C1 segment of cervical spinal cord (tissue), 14 donors: Measurements from ENCODE around the gene KIAA1671.
A peak's percentile ranks its signal among the peaks of the same experiment; 100 is the strongest.

ENCODE experiments used
- DNase-seq, 14 donors: peaks; one replicate each; lab custom pipeline; 2025; lab: John Stamatoyannopoulos, UW

KIAA1671 gene

DNA sequence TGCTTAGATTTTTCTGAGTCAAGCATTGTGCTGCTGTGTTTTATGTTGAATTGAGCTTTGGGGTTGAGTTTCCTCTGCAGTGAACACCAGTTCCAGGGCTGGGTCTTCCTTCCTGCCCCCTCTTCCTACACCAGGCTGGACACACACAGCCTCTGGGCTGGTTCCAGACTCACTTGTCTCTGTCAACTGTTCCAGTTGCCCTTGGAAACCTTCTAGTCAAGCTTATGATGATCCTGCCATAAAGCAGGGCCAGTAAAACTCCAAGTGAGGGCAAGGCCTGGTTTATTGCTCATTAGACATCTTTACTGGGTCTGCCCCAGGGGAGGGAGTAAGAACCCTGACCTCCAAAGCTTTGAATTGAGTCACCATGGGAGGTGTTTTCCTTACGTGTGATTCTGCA, 61.1 kb downstream of the KIAA1671 start:
- no peak for DNase-seq

DNA sequence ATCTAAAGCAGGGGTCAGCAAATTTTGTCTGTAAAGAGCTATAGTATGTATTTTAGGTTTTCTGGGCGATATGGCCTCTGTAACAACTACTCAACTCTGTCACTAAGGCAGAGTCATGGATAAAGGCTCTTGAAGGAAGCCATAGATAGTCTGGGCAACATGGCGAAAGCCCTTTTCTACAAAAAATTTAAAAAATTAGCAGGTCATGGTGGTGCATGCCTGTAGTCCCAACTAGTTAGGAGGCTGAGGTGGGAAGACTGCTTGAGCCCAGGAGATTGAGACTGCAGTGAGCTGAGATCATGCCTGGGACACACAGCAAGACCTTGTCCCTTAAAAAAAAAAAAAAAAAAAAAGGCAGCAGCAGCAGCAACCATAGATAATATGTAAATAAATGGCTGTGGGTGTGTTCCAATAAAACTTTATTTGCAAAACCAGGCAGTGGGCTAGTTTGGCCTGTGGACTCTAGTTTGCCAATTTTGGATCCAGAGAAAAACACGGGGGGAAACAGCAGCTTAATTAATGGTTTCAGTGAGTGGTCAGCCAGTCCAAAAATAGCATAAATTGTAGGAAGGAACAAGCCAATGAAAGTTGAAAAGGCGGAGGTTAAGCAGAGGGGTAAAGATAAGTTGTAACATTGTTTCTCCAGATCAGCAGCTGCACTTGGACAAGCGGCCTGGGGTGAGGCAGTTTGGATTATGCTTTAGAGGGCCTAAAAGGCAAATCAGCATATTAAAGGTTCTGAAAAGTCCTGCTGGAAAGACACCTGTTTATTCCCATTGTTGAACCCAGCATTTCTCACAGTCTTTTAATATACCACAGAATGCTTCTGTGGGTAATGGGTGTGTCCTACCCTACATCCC, 62.6 kb downstream of the KIAA1671 start:
- no peak for DNase-seq

GRCh38 chr22:25016311-25016710, 63.8 kb downstream of the KIAA1671 start:
- no peak for DNase-seq

DNA sequence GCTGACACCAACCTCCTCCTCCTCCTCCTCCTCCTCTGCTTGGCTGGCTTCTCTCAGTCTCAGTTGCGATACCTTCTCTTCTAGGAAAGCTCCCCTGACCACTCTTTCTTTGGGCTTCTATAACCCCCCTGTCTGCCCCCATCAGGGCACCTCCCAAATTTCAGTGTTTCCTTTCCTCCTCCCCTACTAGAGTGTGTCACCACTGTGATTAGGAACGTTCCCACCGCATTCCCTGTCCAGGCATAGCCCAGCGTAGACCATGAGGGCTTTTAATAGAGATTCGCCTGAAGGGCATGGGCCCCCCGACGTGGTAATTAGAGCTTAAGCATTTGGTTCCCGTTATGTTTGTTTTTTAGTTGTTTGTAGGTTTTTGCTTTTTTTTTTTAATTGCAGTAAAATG, 65.5 kb downstream of the KIAA1671 start:
- no peak for DNase-seq

DNA sequence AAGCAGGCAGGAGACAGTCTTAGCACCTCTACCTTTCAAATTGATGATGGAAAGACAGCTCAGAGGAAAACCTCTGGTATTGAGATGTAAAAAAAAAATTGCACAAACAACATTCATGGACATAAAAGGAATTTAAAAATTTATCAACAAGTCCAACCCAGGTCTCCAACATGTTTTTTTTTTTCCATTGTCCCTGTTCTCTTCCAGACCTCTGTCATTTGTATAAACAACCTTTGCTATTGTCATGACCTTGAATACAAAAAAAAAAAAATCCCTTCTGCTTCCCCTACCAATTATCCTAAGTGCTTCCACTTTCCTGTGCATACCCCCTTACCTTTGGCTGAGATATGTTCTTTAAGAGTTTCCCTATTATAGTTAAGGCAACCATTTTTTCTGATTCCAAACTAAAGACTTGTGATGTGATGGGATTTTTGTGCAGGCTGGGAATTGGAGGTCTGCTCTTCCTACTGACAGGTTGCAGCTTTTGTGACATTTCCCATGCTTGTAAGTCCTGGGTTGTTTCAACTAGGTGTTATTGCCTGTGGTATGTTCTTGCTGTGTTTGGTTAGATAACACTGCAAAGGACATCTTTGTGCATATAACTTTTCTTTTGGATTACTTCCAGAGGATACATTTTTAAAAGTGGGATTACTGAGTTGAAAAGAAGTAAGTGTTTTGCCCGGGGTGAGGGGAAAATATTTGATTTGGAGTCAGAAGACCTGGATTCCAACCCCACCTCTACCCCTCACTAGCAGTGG, 67.1 kb downstream of the KIAA1671 start:
- DNase-seq, result no peak

- peak in 1 of 14 donors; percentile 15 for DNase-seq
Measured at GRCh38 chr22:25021409-25021808, 68.9 kb downstream of the KIAA1671 start.

GRCh38 chr22:25021976-25022711, 69.6 kb downstream of the KIAA1671 start:
- DNase-seq, result no peak

GRCh38 chr22:25023879-25024278, 71.4 kb downstream of the KIAA1671 start:
- DNase-seq, result no peak

DNA sequence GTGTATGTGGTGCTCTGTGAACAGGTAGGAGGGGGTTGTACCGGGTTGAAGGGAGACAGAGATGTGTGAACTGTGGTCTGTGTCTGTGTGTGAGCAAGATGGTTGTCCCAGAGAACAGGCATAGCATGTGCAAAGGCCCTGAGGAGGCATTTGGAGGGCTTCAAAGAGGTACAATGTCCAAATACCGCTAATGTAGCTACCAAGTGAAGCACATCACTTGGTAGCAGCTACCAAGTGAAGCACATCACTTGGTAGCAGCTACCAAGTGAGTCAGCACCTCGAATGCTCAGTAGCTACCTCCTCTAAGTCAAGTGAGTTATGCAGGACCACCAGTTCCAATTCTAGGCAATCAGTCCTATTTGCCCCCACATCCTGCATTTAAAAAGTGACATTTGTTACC, 72.4 kb downstream of the KIAA1671 start:
- no peak for DNase-seq

DNA sequence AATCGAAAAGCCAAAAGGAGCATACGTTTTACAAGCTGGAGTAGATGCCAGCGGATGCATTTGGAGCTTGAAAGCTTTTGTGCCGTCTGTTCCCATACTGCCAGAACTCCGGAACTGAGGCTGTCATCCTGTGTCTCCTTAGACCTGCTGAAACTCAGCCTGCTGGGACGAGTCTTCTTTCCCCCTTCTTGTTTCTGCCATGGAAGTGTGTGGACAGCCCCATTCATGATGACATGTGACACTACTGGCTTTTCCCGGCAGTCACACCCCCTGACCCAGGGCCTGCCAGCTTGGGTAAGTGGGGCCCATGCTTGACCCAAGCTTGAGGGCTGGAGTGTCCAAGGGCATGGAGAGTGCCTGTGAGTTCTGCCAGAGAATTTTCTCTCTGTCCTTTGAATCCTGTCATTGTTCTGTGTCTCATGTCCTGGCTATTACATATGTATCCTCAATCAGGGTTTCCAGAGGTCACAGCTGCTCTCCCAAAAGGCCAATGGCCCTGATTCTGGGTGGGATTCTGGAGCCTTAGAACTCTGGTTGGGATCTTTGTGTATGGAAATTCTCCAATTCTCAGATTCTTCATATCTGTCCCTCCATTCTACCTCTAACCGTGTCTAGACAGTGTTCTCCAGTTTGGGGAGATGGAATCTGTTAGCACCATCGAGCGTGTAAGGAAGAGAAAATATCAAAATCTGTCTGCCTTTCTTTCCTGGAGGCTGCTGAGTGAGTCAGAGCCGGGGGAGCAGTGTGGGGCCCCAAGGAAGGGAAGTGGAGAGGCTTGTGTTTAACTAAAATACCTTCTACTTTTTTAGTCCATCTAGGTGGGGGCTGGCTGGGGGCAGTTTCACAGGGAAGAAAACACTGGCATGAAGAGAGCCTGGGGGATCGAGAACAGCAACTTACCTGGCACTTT, 73.2 kb downstream of the KIAA1671 start:
- peak in 3 of 14 donors; percentile 22 to 54 (median 27) for DNase-seq

GRCh38 chr22:25027043-25027906, 74.8 kb downstream of the KIAA1671 start:
- peak in 1 of 14 donors; percentile 4 for DNase-seq

DNA sequence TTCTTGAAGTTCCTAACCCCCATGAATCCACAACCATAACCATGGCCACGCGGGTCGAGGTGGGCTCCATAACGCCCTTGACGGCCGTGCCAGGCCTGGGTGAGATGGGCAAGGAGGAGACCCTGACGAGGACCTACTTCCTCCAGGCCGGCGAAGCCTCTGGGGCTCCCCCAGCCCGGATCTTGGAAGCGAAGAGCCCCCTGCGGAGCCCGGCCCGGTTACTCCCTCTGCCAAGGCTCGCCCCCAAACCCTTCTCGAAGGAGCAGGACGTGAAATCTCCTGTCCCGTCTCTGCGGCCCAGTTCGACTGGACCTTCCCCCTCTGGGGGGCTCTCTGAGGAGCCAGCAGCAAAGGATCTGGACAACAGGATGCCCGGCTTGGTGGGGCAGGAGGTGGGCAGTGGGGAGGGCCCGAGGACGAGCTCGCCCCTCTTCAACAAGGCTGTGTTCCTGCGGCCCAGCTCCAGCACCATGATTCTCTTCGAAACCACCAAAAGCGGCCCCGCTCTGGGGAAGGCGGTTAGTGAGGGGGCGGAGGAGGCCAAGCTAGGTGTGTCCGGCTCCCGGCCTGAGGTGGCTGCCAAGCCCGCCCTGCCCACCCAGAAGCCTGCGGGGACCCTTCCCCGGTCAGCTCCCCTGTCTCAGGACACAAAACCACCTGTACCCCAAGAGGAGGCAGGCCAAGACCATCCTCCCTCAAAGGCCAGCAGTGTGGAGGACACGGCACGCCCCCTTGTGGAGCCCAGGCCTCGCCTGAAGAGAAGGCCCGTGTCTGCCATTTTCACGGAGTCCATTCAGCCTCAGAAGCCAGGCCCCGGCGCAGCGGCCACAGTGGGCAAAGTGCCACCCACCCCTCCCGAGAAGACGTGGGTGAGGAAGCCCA, 75.7 kb downstream of the KIAA1671 start:
- DNase-seq, result no peak

GRCh38 chr22:25028841-25029141, 76.3 kb downstream of the KIAA1671 start:
- no peak for DNase-seq

DNA sequence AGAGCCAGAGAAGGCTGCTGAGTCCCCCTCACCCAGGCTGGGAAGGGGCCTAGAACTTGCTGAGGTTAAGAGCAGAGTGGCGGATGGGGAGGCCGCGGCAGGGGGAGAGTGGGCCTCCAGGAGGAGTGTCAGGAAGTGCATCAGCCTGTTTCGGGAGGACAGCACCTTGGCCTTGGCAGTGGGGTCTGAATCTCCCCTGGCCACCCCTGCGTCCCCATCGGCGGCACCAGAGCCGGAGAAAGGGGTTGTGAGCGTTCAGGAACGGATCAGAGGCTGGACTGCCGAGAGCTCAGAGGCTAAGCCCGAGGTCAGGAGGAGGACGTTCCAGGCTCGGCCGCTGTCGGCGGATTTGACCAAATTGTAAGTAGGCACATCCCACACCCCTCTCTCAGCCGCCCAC, 76.7 kb downstream of the KIAA1671 start:
- DNase-seq, result no peak

DNA sequence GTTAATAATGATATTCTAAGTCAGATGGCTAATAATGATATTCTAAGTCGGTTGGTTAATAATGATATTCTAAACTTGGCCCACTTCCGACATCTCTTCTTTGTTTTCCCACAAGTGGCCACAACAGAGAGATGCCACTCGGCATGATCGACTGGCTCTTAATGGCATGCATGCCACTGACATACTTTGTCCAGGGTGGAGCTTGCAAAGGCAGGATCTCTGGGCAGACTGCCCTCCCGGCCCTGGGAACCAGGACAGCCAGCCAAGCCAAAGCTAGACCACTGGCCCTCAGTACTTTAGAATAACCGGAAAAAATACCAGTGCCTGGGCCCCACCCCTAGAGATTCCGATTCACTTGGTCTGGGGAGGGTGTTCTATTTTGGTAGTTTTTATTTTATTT, 78.1 kb downstream of the KIAA1671 start:
- peak in 3 of 14 donors; percentile 10 to 31 (median 31) for DNase-seq

GRCh38 chr22:25032066-25032465, 79.5 kb downstream of the KIAA1671 start:
- DNase-seq, result no peak

- DNase-seq, result no peak
Measured at GRCh38 chr22:25035715-25036114, 83.2 kb downstream of the KIAA1671 start.

DNA sequence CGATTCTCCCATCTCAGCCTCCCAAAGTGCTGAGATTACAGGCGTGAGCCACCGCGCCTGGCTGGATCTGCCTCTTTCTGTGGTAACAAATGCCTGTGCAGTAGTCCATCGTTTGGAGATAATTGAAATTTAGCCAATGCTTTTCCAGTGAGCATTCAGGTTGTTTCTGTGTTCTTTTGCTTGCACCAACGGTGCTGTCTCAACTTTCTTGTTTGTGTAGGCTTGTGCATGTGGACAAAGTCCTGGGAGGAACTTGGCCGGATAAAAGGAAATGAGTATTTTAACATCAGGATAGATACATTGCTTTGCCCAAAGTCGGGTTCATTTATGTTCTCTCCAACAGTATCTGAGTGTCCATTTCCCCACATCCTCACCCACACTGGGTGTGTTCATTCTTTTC, 85.7 kb downstream of the KIAA1671 start:
- DNase-seq, result no peak

- no peak for DNase-seq
Measured at GRCh38 chr22:25038771-25039170, 86.3 kb downstream of the KIAA1671 start.
